ENCODE results near the gene SLC29A2. TPM values are rescaled to one million over a fixed set of nuclear protein-coding genes. Genes with fewer than 3 reads are reported as not detected.

SLC29A2 gene
- total RNA-seq, 1 donor from 2014 or later, result 3.6 TPM

DNA sequence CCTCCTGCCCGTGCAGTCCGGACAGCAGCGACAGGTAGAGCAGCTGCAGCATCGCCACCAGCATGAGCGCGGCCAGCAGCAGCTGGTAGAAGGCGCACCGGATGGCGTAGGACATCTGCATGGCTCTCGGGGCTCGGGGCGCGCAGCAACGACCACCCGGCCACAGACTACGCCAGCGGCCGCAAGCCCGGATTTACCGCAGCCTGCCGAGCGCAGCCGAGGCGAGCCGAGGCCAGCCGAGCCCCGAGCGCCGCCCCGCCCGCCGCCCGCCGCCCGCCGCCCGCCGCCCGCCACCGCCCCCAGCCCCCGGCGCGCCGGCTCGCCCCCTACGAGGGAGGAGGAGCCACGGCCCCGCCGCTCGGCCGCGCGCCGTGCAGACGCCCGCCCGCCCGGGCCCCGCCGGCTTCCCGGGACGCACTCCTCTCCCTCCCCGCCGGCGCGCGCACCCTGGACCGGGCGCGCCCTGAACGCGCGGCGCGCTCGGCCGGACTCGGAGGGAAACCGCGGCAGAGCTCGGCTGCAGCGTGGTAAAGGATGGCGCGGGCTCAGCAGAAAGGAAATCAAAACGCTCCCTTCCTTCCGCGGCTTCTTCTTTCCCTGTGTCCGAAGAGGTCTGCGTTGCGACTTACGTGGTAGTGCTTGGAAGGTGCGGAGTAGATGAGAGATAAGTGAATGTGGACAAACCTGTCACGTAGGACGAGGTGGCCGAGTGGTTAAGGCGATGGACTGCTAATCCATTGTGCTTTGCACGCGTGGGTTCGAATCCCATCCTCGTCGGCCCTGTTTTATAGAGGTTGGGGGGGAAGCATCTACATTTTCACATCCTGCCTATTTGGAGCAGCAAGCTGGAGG is 23.9 kb downstream of the SLC29A2 start, which contains the start of gene B4GAT1:
Gene B4GAT1, minus strand, starts transcription at position 205 of the 852 bp plus-strand sequence. Its CDS starts 84 bp downstream, at position 121.
- peak; percentile 76 for ATAC-seq

DNA sequence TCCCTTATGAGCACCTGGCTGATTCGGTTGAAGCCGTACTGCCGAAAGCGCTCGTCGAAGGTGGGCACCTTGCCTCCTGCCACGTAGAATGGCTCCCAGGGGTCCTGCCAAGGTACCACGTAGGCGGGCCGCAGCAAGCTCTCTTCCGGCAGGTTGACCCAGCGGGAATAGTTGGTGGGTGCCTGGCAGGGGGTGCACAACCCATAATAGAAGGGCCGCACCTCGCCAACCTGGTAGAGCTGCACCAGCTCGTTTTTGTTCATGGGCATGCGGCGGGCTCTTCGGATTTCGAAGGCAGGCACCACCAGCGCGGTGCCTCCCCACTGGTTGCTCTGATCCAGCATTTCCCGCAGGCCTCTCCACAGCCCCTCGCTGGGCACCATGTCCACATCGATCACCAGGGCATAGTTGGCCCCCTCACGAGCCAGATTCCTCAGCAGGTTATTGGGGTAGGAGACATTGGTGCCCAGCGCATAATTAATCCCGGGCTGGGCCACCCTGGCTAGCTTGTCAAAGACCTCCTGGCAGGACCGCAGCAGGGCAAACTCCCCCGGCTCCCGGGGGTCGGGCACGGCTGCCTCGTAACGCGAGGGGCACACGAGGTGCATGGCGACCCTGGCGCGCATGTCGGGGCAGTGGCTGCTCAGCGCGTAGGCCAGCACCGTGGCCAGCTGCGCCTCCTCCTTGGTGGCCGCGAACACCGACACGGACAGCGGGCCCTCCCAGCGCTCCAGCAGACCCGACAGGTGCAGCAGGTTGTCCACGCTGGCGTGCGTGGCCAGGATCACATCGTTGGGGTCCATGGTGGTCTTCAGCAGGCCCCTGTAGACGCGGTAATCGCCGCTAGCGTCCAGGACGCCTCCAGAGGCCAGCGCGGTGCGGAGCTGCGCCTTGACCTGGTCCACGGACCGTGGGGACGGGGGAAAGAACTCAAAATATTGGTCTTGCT is 24.8 kb downstream of the SLC29A2 start:
- peak; percentile 2 for ATAC-seq

DNA sequence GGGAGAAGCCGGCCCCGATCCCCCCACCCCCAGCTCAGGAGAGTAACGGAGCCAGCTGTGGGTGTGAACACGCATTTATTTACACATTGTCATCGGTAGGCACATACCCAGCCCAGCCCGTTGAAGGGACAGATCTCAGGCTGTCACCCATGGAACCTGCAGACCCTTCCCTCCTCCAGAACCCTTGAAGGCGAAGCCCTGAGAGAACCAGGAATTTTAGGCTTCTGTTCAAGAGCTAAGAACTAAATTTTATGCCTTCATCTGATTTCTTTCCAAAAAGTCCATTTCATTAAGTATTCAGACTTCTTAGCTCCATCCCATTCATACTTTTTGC is 26.3 kb downstream of the SLC29A2 start:
- ATAC-seq, result no peak

DNA sequence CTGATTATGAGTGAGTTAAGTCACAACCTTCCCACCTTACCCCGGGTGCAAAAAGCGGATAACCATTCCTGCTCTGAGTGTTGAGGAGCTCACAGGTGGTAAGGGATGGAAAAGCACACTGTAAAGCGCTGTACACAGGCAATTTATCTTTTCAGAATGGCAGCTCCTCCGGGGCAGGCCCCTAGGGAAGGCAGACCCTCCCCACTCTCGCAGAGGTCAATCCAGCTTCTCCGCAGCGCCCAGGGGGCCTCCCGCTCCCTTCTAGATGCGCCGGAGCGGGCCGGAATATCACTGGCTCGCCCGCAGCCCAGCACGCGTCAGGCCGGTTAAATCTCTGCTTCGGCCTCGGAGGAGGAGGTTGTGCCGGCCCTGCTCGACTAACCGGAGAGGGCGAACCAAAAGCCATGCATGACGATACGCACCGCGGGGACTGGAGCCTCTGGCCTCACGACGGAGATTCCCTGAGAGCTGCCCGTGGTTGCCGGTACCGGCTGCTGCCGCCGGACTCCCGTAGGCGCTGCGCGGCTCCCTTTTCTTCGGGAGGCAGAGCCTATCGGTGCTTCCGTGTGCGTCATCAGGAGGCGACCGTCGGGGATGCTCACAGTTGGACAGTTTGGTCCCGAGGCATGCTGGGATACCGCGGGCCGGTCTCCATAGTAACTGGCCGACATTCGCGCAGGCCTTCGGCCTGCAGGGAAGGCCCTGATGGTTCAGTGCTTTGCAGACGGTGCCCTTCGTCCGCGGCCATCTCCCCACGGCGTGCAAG is 26.8 kb downstream of the SLC29A2 start, which contains the start of gene BRMS1:
Gene BRMS1, minus strand, starts transcription at position 555 of the 766 bp plus-strand sequence. CDS start 2,870 bp downstream, outside the sequence.
- peak; percentile 85 for ATAC-seq

DNA sequence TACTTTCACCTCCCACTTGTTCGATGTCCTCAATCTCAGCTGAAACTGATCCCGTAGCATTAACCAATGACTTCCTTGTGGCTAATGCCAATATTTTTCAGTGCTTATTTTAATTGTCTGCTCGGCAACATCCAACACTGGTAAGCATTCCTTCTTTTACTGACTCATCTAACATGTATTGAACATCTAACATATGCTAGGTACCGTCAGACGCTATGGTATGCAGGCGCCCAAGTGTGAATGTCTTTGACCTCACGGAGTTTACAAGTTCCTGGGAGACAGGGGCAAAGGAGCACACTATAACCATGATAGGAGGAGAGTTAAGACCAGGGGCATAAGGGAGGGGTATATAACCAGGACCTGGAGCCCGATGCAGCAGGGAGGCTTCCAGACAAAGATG is 28.4 kb downstream of the SLC29A2 start:
- ATAC-seq, result no peak

DNA sequence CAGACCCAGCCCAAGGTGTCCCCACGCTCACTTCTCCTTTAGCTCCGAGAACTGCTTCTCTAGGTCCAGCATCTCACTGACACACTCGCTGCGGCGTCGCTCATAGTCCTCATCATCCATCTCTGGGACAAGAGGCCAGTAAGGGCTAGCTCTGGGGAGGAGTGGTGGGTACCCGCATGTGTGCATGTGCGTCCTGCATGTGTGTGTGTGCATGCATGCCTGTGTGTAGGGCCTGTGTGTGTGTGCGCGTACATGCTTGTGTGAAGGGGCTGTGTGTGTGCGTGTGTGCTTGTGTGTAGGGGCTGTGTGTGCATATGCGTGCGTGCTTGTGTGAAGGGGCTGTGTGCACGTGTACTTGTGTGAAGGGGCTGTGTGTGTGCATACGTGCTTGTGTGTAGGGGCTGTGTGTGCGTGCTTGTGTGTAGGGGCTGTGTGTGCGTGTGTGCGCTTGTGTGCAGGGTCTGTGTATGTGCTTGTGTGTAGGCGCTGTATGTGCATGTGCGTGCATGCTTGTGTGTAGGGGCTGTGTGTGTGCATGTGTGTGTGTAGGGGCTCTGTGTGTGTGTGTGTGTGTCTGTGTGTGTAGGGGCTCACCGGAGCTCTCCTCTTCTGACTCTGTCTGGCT is 29.9 kb downstream of the SLC29A2 start:
- ATAC-seq, result no peak

DNA sequence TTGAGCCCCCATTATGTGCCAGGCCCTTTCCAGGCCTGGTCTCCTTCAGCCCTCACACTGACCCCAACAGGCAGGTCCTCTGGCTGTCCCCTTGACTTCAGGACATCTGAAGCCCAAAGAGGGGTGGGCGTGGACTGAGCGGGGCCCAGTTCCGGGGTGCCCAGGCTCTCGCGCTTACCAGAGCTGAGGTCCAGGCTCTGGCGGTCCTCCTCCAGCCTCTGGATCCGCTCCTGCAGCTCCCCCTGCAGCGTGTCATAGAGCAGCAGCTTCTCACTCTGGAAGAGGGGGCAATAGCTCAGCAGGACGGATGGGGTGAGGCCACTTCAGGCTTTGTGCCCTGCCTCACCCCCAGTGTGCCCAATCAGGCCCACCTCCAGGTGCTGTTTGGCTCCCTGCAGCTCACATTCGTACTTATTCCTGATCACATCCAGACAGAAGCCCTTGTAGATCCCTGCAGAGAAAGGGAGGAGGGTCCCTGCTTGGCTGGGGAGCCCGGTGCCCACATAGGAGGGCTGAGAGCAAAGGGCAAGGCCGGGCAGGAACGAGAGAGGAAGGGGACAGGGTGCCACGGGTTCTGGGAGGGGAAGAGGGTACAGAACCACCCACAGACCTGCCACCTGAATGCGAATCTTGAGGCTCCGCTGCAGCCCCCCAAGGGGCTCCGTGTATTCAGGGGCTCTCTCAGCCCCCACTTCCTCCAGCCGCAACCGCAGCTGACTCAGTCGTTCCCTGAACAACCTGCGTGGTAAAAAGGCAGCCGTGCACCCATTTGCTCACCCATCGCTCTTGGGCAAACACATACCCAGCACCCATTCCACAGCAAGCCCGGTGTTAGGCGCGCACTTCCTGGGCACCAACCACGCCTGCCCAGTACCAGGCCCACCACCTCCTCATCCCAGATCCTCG is 30.7 kb downstream of the SLC29A2 start:
- ATAC-seq, result no peak

DNA sequence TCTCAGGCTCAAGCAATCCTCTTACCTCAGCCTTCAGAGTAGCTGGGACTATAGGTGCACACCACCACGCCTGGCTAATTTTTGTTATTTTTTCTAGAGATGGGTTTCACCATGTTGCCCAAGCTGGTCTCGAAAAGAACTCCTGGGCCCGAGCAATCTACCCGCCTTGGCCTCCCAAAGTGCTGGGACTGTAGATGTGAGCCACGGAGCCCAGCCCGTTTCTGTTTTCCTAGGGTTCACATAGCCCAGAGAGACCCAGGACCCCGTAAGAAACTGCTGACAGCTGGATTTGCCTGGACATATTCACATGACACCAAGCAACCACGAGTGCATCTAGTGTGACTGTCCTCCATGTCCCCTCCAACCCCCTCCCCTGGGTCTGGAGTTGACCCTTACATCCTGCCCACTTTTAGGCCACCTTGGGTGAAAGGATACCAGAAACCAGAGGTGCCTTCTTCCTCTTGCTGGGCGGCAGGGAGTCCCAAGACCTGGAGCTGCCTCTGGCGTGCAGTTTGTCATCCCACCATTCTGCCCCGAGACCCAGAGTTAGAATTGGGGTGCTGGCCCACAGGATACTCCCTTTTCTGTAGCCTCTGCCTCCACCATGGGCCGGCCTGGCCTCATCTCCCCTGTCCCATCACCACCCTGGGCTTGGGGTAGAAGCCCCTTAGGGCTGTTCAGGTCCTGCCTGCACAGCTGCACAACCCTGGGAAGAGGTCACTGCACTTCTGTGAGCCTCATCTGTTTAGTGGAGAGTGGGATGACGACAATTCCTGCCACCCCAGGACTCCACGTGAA is 31.7 kb downstream of the SLC29A2 start:
- ATAC-seq, result no peak

DNA sequence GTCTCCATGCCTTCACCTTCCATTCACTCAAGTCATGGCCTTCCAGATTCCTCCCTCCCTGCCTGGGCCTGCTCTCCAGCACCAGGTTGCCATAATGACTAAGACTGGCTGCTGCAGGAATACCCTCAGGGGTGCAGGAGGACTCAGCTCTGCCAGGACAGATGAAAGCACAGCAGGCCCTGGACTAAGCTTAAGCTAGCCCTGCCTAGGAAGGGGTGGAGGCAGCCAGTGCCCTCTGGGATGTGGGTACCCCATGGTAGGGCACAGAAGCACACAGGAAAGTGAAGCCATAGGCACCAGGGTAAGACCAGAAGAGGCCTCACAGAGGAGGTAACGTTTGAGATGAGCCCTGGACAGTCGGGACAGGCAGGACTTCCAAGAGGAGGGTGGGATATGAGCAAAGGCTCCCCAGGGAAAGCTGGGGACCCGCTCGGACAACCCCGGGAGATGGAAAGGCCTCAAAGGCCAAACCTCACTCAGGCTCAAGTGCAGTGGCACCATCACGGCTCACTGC is 32.3 kb downstream of the SLC29A2 start:
- ATAC-seq, result peak; percentile 63

DNA sequence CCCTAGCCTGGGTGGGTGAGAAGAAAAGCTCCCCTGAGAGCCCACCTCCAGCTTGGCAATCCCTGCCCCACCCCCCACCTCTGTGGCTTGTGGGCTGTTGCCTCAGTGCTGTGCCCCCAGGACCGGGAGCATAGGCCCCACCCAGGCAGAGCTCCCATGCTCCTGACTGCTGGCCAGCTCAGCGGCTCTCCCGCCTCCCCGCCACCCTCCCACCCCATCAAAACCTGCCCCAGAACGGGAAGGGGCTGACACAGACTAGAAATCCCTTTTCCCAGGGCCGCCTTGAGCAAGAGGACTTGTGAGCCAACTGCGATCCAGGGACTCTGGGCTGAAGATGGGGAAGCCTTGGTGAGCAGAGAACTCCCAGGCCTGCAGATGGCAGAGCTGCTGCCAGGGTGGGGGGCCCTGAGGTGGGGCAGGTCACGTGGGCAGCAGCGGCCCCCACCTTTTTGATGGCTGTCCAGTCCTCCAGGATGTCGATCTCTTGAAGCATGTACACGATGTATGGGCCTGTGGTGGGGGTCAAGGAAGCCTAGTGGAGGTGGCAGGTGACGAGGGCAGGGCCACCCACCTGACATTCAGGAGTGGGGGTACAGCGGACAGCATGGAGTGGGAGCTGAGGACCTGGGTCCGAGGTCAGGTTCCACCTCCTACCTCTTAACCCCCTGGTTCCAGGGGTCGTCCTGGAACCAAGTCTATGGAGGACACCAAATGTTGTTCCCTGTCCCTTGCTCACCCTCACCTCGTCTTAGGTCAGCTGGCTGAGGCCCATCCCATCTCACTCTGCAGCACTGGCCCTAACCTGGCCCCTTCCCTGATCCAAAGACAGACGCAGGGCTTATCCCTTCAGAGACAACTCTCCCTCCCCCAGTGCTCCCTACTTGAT is 33.0 kb downstream of the SLC29A2 start:
- ATAC-seq, result no peak

DNA sequence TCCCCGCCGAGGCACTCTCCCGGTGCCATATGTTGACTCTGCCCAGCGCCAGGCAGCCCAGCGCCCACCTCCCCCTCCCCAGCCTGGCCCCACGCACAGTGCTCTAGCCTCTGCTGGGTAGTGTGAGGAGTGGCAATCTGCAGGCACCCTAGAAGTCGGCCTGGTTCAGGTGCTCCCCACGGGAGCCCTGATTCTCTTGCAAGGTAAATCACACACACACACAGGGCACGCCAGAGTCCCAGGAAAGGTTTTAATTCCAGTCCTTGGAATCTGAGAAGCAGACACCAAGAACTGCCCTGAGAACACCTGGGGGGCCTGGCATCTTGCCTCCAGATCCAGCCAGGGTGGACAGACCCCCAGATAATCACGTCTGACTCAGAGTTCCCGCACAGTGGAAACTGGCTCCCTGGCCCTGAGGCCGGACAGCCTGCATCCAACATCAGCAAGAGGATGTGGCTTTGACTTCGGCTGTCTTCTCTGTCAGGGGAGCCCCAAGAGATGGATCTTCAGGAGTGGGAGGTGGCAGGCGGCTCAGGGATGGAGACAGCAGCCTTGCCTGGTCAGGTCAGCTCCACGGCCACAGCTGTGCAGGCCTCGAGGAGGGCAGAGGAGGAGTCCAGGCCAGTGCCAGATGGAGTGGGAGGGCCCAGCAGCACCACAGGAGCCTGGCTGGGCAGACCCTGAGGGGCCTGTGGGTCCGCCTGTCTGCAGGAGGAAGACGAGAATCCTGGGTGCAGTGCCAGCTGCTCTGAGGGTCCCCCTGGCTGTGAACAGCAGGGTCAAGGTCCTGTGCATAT is 34.3 kb downstream of the SLC29A2 start:
- no peak for ATAC-seq

DNA sequence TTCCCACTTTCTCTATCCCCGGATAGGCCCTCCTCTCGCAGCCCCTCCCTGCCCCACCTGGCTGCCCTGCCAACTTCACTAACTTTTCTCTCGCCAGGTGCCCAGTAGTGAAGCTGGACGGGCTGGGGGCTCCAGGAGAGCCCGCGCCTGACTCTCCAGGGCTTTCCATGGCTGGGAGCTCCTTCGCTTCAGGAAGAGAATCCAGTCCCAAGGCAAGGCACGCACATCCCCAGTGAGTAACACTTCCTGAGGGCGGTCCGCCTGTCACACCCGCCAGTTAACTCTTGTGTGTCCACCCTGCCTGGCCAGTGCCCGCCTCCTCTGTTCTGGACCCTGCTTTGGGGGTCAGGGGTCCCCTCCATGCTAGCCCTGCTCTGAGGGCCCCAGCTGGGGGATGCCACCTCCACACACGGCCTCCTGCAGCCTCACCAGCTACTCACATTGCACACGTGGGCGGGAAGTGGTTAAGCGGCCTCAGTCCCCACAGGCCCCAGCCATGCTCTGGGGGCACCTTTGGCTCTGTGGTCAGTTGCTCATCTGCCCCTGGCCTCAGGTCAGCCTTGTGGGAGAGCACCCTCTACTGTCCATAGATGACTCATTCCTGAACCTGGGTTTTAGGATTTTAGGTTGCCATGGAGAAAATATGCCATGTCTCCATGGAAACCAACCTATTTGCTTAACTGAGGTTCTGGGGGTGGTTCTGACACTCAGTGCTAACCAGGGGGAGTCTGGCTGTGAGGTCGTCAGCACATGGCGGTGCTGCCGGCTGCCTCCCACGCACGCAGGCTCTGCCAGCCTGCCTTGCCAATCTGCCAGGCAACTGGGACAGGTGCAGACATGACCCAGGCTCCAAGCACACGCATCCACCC is 35.1 kb downstream of the SLC29A2 start, which contains the start of gene RIN1:
Gene RIN1, minus strand, starts transcription at position 201 of the 869 bp plus-strand sequence. Its CDS starts 32 bp downstream, at position 169.
- peak; percentile 69 for ATAC-seq

DNA sequence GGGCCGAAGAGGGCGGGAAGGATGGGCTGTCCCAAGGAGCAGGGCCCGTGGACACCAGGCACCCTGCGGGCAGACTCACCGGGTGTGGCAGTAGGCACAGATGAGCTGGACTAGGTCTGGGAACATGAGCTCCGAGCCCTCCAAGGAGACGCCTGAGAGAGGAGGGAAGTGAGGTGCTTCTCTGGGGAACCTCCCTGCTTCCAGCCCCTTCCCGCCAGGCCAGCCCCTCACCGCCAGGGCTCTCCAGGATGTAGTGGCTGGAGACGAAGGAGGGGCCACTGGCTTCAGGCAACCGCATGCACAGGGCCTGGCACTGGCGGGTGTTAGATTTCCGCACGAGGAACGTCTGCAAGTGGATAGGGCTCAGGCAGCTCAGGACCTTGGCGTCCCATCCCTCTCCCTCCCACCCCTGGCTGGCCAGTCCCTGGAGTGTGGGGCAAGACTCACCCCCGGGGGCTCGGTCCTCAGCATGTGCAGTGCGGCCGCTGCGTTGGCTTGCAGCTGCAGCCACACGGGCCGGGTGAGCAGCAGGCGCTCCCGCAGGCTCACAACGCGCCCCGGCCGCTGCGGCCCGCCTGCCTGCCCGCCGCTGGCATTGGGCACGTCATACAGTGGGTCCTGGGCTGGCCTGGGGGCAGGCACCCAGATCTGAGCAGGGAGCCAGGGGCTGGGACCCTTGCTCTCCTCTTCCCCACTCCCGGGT is 35.9 kb downstream of the SLC29A2 start:
- ATAC-seq, result peak; percentile 4

DNA sequence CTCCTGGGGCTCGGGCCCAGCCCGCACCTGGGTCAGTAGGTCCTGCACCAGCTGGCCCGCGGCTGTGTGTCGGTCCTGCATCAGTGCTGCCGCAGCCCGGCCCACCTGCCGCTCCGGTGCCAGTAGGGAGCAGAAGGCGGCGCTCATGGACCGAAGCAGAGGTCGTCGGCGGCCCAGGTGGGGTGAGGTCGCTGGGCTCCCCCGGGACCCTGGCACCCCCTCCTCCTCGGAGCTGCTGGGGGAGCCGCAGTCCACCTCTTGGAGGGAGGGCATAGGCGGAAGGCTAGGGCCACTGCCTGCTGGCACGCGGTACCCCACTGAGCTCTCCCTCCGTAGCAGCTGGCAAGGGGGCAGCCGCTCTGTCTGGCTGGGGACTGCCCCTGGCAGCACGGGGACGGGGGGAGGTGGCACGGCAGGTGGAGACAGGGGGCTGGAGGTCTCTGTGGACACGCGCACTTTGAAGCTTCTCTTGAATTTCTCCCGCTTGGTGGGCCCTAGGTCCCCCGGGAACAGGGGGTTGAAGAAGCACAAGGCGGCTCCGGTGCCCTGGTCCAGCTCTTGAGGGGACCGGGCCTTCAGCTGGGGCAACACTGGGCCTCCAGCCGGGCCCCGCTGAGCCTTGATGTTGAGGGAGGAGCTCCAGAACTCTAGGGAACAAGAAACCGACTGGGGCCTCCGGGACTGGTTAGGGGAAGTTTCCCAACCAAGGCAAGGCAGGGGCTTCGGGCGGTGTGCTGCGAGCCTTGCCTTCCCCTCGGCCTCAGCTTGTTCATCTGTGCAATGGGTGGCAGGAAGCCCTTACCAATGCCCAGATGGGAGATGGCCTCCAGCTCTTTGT is 36.7 kb downstream of the SLC29A2 start:
- ATAC-seq, result no peak

Measured in esophagus mucosa (tissue), 1 donor.